ENCODE measurements around the gene CCDC78.

Gene CCDC78

GRCh38 chr16:736936-737481 is 10.8 kb upstream of the CCDC78 start:
- DNase-seq: no peak

DNA sequence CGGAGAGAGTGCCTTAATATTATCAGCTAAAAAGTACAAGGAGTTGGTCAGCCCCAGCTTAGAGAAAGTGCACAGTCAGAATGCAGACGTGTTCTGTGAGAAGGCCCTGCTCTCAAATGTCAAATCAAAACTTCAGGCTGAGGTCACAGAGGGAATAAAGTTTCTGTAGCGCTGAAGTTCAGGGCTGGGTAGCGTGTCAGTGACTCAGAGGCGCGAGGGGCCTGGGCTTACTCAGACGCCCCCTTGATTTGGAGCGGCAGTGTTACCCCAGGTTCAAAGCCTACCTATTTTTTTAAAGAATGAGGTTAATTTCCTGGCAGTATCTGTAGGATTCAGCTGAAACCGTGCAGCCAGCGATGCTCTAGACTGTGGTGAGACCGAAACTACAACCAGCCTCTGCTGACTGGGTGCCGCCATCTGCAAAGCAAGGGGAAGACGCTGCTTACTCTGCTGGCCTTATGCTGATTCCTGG is 9.8 kb upstream of the CCDC78 start:
- DNase-seq: no peak

- DNase-seq: no peak
Measured at GRCh38 chr16:734981-735881, 9.0 kb upstream of the CCDC78 start.

- no peak for DNase-seq
Measured at GRCh38 chr16:734208-734980, 8.2 kb upstream of the CCDC78 start.

DNA sequence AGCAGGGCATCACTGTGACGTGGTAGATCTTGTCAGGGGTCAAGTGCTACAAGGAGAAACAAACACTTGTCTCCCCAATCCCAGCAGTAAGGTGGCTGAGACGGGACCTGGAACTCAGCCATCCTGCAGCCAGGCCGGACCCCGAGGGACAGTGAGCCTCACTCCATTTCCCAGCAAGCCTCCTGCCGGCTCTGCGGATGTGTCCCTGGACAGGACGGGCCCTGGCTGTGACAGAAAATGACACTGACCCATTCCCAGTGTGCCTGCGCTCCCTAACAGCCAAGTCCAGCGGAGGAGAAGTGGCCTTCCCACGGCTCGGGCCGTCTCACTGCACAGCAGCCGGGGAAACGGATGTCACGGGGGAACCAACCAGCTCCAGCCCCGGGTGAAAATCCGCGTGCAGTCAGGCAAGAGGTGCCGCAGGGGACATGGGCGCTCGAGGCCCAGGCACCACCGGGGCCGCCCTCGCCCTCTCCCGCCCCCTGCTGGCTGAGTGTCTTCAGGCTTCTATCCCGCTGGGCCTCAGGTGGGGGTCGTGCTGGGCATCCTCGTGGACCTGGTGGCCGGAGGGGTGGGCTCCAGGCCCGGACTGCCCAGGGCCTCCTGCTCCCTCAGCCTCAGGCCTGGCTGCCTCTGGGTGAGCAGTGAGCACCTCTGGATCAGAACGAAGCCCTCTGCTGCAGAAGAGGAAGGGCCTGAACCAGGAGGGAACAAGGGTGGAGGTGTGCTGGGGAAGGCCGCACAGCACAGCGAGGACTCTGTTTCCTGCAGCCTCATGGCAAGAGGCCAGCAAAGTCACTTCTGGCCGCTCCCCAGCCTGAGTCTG is 7.4 kb upstream of the CCDC78 start:
- DNase-seq: no peak

DNA sequence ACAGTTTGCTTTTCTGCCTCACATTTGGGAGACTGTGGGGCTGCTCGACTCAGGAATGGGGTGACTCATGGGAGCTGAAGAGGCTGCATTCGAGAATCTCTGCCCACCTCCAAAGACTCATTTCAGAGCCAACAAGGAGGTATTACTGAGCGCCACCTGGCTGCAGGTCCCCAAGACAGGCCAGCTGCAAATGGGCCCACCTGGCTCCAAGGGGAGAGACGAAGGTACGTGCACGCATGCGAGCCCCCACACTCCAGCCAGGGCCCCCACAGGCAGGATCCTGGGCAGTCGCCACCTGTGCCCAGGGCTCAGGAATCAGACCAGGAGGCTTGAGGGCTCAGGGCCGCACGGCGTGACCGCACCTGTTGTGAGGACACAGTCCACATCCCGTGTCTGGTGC is 6.7 kb upstream of the CCDC78 start:
- DNase-seq: no peak

DNA sequence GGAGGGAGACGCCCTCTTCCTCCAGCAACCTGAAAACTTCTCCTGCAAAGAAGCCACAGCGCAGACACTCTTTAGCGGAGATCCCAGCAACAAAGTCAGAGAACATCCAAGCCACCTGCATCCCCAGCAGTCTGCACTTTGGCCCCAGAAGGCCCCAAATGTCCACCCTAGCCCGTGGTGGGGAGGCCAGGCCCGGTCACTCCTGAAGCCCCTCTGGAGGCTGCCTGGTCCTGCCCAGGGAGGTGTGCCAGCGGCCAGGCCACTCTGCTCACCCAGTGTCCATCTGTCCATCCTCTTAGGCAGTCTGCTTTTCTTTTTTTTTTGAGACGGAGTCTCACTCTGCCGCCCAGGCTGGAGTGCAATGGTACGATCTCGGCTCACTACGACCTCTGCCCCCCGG is 6.1 kb upstream of the CCDC78 start:
- DNase-seq: no peak

DNA sequence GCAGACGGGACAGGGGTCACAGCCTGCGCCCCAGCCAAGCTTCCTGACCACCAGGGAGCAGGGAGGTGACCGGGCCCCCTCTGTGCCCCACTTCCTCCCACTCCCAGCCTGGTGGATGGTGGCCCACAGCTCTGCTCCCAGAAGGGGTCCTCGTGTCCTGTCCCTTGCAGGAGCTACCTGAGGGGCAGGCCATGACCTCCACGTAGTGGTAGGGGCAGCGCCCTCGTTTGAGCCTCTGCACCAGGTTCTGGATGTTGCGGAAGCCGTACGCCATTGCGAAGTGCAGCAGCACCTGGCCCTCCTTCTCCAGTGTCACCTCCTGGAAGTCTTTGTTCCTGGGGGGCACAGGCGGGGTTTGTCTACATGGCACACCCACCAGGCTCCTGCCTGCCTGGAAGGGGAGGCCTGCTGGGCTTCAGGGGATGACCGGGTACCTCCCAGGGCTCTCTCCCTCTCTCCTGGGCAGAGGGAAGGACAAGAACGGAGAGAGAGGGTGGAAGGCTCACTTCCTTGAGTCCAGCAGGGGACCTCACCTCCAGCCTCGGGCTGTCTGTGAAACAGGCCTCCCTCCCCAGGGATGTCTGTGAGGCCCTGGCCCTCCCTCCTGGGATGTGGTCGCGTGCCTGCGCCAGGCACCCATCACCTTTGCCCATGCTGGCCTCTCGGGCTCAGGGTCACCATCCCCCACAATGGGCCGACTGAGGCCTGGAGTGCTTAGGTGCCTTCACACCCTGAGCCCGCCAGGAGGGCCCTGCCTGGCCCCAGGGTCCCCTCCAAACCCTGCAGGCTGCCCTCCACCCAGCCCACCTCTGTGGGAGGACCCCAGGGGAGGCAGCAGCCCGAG is 4.6 kb upstream of the CCDC78 start:
- no peak for DNase-seq

- DNase-seq: no peak
Measured at GRCh38 chr16:729768-730665, 3.8 kb upstream of the CCDC78 start.

DNA sequence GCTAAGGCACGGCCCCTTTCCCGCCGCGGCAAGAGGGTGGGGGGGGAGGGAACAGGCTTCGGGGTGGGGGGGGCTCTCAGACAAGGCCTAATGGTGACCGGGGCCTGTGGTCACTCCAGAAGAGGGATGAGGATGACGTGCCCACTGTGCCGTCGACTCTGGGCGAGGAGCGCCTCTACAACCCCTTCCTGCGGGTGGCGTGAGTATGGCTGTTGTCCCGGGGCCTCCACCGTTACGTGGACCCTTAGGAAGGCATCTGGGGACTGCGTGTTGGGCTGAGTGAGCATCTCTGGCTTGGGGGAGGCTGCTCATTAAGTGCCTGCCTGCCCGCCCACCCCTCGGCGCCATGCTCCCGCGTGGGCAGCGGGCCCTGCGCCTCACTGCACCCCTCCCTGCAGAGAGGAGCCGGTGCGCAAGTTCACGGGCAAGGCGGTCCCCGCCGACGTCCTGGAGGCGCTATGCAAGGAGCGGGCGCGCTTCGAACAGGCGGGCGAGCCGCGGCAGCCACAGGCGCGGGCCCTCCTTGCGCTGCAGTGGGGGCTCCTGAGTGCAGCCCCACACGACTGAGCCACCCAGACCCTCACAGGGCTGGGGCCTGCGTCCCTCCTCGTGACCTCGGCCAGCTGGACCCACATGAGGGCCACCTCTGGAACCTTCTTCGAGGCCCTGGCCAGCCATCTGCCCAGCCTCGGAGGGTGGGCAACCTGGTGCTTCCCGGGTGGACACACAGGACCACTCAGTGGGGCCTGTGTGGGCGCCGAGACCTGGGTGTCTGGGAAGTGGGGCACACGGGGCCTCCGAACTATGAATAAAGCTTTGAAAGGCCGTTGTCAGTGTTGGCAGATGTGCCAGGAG is 2.9 kb upstream of the CCDC78 start:
- no peak for DNase-seq

DNA sequence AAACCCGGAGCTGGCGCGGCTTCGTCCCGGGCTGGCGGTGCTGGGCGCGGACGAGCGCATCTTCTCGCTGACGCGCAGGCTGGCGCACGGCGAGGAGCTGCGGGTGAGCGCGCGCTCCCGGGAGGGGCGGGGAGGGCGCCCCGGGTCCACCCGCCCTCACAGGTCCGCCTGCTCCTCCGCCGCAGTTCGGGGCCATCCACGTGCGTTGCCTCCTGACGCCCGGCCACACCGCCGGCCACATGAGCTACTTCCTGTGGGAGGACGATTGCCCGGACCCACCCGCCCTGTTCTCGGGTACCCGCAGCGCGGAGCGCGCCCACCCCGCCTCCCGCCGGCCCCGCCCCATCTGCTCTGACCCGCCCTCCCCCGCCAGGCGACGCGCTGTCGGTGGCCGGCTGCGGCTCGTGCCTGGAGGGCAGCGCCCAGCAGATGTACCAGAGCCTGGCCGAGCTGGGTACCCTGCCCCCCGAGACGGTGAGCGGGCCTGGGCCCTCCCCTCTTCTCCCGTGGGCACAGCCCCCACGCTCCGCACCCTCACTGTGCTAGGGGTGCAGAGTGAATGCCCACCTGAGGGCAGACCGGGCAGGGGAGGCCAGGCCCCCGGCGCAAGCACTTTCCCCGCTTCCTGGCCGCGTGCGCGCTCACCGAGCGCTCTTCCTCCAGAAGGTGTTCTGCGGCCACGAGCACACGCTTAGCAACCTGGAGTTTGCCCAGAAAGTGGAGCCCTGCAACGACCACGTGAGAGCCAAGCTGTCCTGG is 2.1 kb upstream of the CCDC78 start:
- peak; percentile 45 for DNase-seq

DNA sequence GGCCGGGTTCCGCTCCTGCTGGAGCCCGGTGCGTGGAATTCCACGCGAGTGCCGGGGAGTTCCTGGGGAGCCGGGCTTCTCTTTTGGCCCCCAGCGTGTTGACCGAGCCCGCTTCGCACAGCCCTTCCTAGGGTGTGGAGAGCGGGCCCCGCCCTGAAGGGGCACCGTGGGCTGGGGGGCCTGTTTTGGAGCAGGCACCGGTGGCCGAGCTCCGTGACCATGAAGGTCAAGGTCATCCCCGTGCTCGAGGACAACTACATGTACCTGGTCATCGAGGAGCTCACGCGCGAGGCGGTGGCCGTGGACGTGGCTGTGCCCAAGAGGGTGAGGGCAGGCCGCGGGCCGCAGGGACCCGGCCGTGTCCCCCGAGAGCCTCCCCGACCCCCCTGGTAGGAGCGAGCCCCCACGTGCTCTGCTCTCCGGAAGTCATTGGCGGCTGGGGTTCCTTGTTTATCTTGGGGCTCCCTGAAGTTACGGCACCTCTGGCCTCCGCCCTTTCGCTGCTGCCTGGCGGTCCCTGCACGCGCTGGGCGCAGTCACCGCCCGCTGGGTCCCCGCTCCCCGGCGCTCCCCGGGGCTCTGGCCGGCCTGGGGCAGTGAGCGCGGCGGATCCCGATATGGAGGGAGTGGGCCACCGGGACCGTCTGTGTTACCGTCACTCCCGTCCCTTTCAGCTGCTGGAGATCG is 1.2 kb upstream of the CCDC78 start:
- DNase-seq: no peak

GRCh38 chr16:726188-726437 is 130 bp downstream of the CCDC78 start:
- DNase-seq: no peak

- no peak for DNase-seq
Measured at GRCh38 chr16:725463-726187, 618 bp downstream of the CCDC78 start.

DNA sequence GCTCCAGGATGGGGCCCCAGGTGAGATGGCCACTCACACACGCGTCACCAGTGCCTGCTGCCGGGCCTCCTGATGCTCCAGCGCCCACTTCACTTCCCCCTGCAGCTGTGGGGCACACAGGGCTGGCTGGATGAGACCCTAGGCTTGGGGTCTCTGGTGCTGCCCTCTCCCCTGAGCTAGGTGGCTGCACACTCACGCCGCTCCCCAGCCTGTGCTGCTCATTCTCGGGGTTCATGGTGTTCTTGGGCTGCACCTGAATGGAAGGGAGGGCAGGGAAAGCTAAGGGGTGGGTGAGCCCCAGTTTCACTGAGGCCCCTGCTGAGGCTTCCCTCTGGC is 1.2 kb downstream of the CCDC78 start:
- DNase-seq: no peak

DNA sequence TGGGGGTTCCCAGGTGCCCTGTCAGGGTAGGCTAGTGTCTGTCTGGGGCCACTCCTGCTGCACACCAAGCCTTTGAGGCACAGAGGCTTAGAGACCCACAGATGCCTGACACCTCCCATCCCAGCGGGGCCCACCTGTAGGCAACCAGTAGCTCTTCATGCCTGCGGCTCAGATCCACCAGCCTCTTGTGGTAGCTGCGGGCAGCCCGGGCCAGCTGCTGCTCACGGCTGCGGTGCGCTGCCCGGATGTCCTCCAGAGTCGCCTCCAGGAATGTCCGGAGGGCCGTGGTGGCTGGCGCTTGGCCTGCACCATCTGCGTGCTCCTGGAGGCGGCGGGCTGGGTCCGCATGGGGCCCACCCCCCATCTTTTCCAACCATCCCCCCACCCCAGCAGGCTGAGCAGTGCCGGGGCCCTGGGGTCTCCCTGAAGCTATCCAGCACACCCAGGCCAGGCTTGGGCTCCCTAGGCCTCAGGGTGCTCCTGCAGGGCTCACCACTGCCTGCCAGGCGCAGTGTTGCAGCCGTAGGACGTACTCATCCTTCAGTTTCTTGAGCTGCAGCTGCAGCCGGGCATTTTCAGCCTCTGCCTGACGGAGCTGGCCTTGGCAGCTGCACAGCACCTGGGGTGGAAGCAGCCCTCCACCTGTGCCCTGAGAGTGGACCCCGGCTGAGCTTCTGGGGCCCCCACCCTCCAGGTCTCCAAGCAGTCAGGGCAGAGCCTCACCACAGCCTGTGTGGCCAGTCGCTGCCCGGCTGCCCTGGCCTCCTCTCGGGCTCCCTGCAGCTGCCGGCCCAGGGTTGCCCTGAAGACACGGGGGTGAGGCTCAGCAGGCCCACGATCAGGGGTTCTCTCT is 1.8 kb downstream of the CCDC78 start:
- no peak for DNase-seq

DNA sequence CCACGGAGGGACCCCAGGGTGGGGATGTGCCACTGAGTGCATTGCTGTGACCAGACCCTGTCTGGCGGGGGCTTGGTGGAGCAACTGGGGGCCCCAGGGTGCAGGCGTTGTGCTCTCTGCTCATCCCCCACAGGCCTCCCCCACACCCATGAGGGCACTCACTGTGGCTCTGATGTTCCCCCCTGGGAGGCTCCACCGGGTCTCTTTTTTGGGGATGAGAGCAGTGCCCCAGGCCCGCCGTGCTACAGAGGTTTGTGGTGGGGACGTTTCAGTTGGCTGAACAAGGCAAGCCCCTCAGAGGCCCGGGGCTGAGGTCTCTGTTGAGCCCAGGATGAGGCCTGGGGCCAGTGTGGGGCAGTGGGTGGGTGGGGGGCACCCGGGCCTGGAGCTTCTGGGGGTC is 2.5 kb downstream of the CCDC78 start:
- no peak for DNase-seq
